SU-DHL-6 (cell line): ENCODE results near the gene TANC2.

Experiments used
- CTCF ChIP-seq: fragments of 200-600 bp; sonication (generic); IDR thresholded peaks from one replicate; pipeline ENCODE4 v1.5.1; 2017; ENCODE audit warnings: antibody characterized with exemption, mild to moderate bottlenecking, low read length, moderate library complexity; ENCODE audit not compliant: insufficient read depth, poor library complexity, severe bottlenecking
- EZH2phosphoT487 ChIP-seq: fragments of 200-600 bp; sonication (generic), shearing (Covaris generic); conservative IDR thresholded peaks from 2 replicates; pipeline ENCODE4 v1.6.1; 2018; ENCODE audit warnings: mild to moderate bottlenecking, antibody characterized with exemption, low read length, moderate library complexity, mixed read lengths

- no peak for TF ChIP-seq CTCF
- TF ChIP-seq EZH2phosphoT487: no peak
These were observed 49.8 kb downstream of the TANC2 start for GRCh38 chr17:63015824-63016223.
